ENCODE results near the gene WNT4. TPM values are rescaled to one million over a fixed set of nuclear protein-coding genes. Genes with fewer than 3 reads are reported as not detected.

Gene WNT4
- total RNA-seq, 1 experiment from 2014 or later = 0.92 TPM

- H3K36me3 ChIP-seq (ENCODE audit: control insufficient read depth, insufficient read depth, low read length) = peaks cover 27% of the 10 kb centered on the region
- no peaks in the 10 kb centered on the region for H3K9me3 ChIP-seq (ENCODE audit: control insufficient read depth, insufficient read depth, low read depth, low read length)
- BruUV-seq (replicated peaks) = no TSS peak
- no peaks in the 10 kb centered on the region; the same call in 1 of the 2 replicates for H3K4me1 ChIP-seq (ENCODE audit: control insufficient read depth, insufficient read depth, low read length)
- ATAC-seq (no peak), DNase-seq (ENCODE audit: low read depth, low spot score) (no peak)
- H3K27ac ChIP-seq (ENCODE audit: low read length) = no peak overlapping the region
- intact Hi-C loops (cut with micrococcal nuclease; ENCODE audit: unreplicated experiment) = no loop called here
- ChIA-PET CTCF (no interaction called here), POLR2A (interaction anchor here (0.7 kb wide), 1 partner anchor 218 kb away, joined by 3 read pairs; no protein-coding TSS in a partner anchor)
- H3K27me3 ChIP-seq (ENCODE audit: control insufficient read depth, insufficient read depth, low read length) = no peaks in the 10 kb centered on the region
- no peak overlapping the region for H3K4me3 ChIP-seq (ENCODE audit: low read depth in 2 of 2, low read length in 2 of 2)
- in situ Hi-C loops (cut with HindIII; ENCODE audit: low pct_unique_long_range_greater_than_20kb, low sequenced_read_pairs) = no loop called here
- TF ChIP-seq SIN3A (IDR thresholded peaks at IDR 0.05; ENCODE audit: borderline replicate concordance, insufficient read depth, low read depth, low read length) = no peak
- TF ChIP-seq POLR2AphosphoS5 (IDR thresholded peaks at IDR 0.05; ENCODE audit: low read depth, low read length) = no peak
- no peak for TF ChIP-seq TCF7L2 (IDR thresholded peaks at IDR 0.05; ENCODE audit: low read depth, low read length)
- TF ChIP-seq, protein P1, sequence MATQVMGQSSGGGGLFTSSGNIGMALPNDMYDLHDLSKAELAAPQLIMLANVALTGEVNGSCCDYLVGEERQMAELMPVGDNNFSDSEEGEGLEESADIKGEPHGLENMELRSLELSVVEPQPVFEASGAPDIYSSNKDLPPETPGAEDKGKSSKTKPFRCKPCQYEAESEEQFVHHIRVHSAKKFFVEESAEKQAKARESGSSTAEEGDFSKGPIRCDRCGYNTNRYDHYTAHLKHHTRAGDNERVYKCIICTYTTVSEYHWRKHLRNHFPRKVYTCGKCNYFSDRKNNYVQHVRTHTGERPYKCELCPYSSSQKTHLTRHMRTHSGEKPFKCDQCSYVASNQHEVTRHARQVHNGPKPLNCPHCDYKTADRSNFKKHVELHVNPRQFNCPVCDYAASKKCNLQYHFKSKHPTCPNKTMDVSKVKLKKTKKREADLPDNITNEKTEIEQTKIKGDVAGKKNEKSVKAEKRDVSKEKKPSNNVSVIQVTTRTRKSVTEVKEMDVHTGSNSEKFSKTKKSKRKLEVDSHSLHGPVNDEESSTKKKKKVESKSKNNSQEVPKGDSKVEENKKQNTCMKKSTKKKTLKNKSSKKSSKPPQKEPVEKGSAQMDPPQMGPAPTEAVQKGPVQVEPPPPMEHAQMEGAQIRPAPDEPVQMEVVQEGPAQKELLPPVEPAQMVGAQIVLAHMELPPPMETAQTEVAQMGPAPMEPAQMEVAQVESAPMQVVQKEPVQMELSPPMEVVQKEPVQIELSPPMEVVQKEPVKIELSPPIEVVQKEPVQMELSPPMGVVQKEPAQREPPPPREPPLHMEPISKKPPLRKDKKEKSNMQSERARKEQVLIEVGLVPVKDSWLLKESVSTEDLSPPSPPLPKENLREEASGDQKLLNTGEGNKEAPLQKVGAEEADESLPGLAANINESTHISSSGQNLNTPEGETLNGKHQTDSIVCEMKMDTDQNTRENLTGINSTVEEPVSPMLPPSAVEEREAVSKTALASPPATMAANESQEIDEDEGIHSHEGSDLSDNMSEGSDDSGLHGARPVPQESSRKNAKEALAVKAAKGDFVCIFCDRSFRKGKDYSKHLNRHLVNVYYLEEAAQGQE (IDR thresholded peaks at IDR 0.05; ENCODE audit: insufficient read depth in 1 of 2, low read depth in 2 of 2, low read length in 1 of 2) = no peak
- TF ChIP-seq CTCF (IDR thresholded peaks at IDR 0.05) = no peak
These were observed 44.1 kb downstream of the WNT4 start for GRCh38 chr1:22098752-22099151.

- BruUV-seq (replicated peaks) = no TSS peak
- no peak for ATAC-seq
- POLR2A ChIA-PET = interaction anchor here (0.6 kb wide), 1 partner anchor 1093 kb away, joined by 5 read pairs; no protein-coding TSS in a partner anchor
These were observed 46.4 kb downstream of the WNT4 start for GRCh38 chr1:22096463-22096862.

More at GRCh38 chr1:22096463-22096862, 46.4 kb downstream of the WNT4 start:
- intact Hi-C loops (cut with micrococcal nuclease; ENCODE audit: unreplicated experiment) (no loop called here), in situ Hi-C loops (cut with HindIII; ENCODE audit: low pct_unique_long_range_greater_than_20kb, low sequenced_read_pairs) (no loop called here)
- CTCF ChIA-PET = no interaction called here
- no peak for DNase-seq (ENCODE audit: low read depth, low spot score)
- Histone ChIP-seq H3K27ac (ENCODE audit: low read length) (no peak overlapping the region), H3K9me3 (ENCODE audit: control insufficient read depth, insufficient read depth, low read depth, low read length) (no peaks in the 10 kb centered on the region), H3K36me3 (ENCODE audit: control insufficient read depth, insufficient read depth, low read length) (peaks cover 29% of the 10 kb centered on the region), H3K27me3 (ENCODE audit: control insufficient read depth, insufficient read depth, low read length) (no peaks in the 10 kb centered on the region), H3K4me1 (ENCODE audit: control insufficient read depth, insufficient read depth, low read length) (no peaks in the 10 kb centered on the region; the same call in none of the 2 replicates), H3K4me3 (ENCODE audit: low read depth in 2 of 2, low read length in 2 of 2) (no peak overlapping the region)
- no peak for TF ChIP-seq TCF7L2 (IDR thresholded peaks at IDR 0.05; ENCODE audit: low read depth, low read length)
- TF ChIP-seq POLR2AphosphoS5 (IDR thresholded peaks at IDR 0.05; ENCODE audit: low read depth, low read length) = no peak
- TF ChIP-seq, protein P1 (IDR thresholded peaks at IDR 0.05; ENCODE audit: insufficient read depth in 1 of 2, low read depth in 2 of 2, low read length in 1 of 2) = no peak
- TF ChIP-seq CTCF (IDR thresholded peaks at IDR 0.05) = no peak
- no peak for TF ChIP-seq SIN3A (IDR thresholded peaks at IDR 0.05; ENCODE audit: borderline replicate concordance, insufficient read depth, low read depth, low read length)
